NT2/D1 (cell line): Measurements from ENCODE around the gene TEK.

Experiments
- DNase-seq: peaks from one replicate; pipeline ENCODE4 v3.0.0-alpha.2; 2011; ENCODE audit warnings: low read depth, low spot score
- H3K27me3 ChIP-seq: 2 replicates; pipeline ENCODE4 v1.6.0; 2011; ENCODE audit warnings: mild to moderate bottlenecking; ENCODE audit not compliant: insufficient read length, insufficient read depth
- H3K36me3 ChIP-seq: 2 replicates; pipeline ENCODE4 v1.6.1; 2011; ENCODE audit warnings: mild to moderate bottlenecking, low read length, mixed read lengths; ENCODE audit not compliant: insufficient read depth, insufficient read length
- H3K4me1 ChIP-seq: 2 replicates; pipeline ENCODE4 v1.5.1; 2011; ENCODE audit not compliant: insufficient read depth, insufficient read length
- H3K4me3 ChIP-seq: 2 replicates; pipeline ENCODE4 v1.5.1; 2011; ENCODE audit warnings: low read depth; ENCODE audit not compliant: insufficient read length
- H3K9ac ChIP-seq: 2 replicates; pipeline ENCODE4 v1.6.0; 2011; ENCODE audit warnings: low read depth; ENCODE audit not compliant: insufficient read length
- H3K9me3 ChIP-seq: 2 replicates; pipeline ENCODE4 v1.5.1; 2011; ENCODE audit warnings: mild to moderate bottlenecking, low read length; ENCODE audit not compliant: insufficient read depth
- SUZ12 ChIP-seq: IDR thresholded peaks from 2 replicates; pipeline ENCODE4 v1.6.1; 2011; ENCODE audit not compliant: insufficient read length, insufficient read depth; ENCODE audit errors: extremely low read depth
- YY1 ChIP-seq: IDR thresholded peaks from 2 replicates; pipeline ENCODE4 v1.6.1; 2011; ENCODE audit not compliant: insufficient read length, insufficient read depth
- ZNF274 ChIP-seq: IDR thresholded peaks from 2 replicates; pipeline ENCODE4 v1.6.1; 2011; ENCODE audit warnings: mild to moderate bottlenecking, low read depth, low read length

TEK gene

DNA sequence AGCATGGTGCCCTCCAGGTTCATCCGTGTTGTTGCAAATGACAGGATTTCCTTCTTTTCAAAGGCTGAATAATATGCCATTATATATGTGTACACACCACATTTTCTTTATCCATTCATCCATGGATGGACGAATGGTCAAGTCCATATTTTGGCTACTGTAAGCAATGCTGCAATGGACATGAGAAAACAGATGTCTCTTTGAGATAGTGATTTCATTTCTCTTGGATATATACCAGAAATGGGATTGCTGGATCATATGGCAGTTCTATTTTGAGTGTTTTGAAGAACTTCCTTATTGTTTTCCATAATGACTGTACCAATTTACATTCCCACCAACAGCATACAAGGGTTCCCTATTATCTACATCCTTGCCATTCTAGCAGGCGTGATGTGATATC is 67.9 kb downstream of the TEK start:
- H3K9me3 ChIP-seq = no peaks in the 10 kb centered on the region
- no peaks in the 10 kb centered on the region for H3K4me1 ChIP-seq
- H3K27me3 ChIP-seq = no peaks in the 10 kb centered on the region
- H3K4me3 ChIP-seq = no peak overlapping the region
- H3K9ac ChIP-seq = no peak overlapping the region
- no peak for DNase-seq
- peaks cover 35% of the 10 kb centered on the region for H3K36me3 ChIP-seq
- no peak for TF ChIP-seq ZNF274

DNA sequence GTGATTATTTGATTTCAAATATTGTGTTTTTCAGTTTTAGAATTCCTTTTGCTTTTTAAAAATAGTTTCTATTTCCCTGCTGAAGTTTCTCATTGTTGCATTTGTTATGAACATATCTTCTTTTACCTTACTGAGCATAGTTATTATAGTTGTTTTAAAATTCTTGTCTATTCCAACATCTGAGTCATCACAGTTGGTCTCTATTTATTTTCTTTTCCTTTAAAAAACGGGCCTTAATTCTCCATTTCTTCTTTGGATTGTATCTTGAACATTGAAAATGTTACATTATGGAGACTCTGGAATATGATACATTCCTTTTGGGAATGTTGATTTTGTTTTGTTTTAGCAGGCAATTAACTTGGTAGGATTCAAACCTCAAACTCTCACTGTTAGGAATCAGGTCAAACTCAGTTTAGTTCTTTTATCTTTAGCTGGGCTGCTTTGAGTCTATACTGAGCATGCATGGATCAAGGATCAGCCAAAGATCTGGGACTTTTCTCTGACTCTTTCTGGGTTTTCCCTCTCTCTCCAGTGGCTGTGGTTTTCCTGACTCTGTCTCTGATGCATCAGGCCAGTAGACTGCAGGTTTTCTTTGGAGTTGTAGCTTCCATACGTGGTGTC is 70.3 kb downstream of the TEK start:
- Histone ChIP-seq H3K9me3 (no peaks in the 10 kb centered on the region), H3K27me3 (no peaks in the 10 kb centered on the region), H3K36me3 (peaks cover 29% of the 10 kb centered on the region), H3K9ac (no peak overlapping the region), H3K4me3 (no peak overlapping the region), H3K4me1 (no peaks in the 10 kb centered on the region)
- DNase-seq = no peak
- TF ChIP-seq YY1 (no peak), ZNF274 (no peak), SUZ12 (no peak)

DNA sequence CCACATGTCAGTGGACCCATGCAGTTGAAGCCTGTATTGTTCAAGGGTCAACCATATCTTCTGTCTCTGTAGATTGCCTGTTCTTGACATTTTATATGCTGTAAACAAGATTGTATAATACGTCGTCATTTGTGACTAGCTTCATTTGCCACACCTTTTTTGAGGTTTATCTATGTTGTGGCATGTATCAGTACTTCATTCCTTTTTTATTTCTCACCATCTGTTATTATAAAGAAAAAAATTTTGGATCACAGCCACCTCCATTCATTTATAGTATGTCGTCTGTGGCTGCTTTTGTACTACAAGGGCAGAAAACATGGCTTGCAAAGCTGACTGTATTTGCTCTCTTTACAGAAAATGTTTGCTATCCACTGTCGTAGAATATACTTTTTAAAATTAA is 72.4 kb downstream of the TEK start:
- no peak for DNase-seq
- no peaks in the 10 kb centered on the region for H3K27me3 ChIP-seq
- no peak overlapping the region for H3K9ac ChIP-seq
- H3K4me3 ChIP-seq = no peak overlapping the region
- H3K36me3 ChIP-seq = peaks cover 43% of the 10 kb centered on the region
- TF ChIP-seq SUZ12 (no peak), YY1 (no peak), ZNF274 (no peak)
- H3K9me3 ChIP-seq = no peaks in the 10 kb centered on the region
- no peaks in the 10 kb centered on the region for H3K4me1 ChIP-seq

DNA sequence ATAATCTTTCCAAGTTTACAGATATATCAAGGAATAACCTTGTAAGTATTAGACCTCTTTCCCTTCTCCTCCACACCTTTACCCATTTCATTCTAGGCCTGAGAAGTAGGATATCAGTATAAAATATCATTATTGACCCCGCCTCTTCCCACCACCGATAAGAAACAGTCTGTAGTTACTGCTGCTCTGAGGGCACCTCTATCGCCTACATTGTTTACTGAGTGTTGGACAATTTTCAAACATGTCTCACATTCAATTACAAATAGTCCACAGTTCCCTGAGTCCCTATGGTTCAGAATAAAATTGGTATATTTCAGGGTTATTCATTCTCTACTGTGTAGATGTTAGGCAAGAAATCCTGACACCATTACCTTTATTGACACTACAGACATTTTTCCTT is 73.4 kb downstream of the TEK start:
- no peaks in the 10 kb centered on the region for H3K4me1 ChIP-seq
- no peak overlapping the region for H3K4me3 ChIP-seq
- no peak for DNase-seq
- H3K9ac ChIP-seq = no peak overlapping the region
- H3K36me3 ChIP-seq = peaks cover 49% of the 10 kb centered on the region
- no peak for TF ChIP-seq ZNF274
- H3K27me3 ChIP-seq = no peaks in the 10 kb centered on the region
- H3K9me3 ChIP-seq = no peaks in the 10 kb centered on the region

DNA sequence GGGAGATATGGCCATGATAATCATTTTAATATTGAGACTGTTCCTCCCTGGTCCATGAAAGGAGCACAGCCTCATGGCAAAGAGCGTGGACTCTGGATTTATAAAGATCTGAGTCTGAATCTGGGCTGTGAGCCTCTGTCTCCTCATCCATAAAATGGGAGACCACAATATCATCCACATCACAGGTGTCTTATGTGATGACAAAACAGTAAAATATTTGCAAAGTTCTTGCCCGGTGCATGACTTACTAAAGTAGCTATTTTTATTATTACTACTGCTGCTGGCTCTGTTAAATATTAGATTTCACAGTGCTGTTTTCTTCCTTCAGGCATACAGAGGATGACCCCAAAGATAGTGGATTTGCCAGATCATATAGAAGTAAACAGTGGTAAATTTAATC is 74.1 kb downstream of the TEK start:
- TF ChIP-seq SUZ12 = no peak
- TF ChIP-seq YY1 = no peak
- TF ChIP-seq ZNF274 = no peak
- no peak for DNase-seq
- H3K36me3 ChIP-seq = peaks cover 49% of the 10 kb centered on the region
- H3K9ac ChIP-seq = no peak overlapping the region
- no peaks in the 10 kb centered on the region for H3K27me3 ChIP-seq
- H3K9me3 ChIP-seq = no peaks in the 10 kb centered on the region
- no peaks in the 10 kb centered on the region for H3K4me1 ChIP-seq
- no peak overlapping the region for H3K4me3 ChIP-seq

DNA sequence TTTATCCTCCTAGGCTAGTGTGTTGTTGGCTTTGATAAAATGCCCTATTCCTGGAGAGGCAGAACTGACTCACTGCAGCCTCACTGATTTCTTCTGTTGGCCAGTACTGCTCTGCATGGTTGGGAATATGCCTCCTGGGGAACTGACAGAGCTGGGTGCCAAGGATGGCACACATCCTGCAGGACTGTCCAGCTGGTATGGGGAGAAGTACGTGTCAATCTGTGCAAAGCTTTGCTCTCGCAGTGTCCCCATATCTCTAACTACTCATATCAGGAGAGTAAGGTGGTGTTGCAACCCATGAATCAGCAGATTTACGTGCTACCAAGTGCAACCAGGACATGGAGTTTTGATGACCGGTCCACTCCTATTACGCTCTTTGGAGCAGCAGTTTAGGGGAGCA is 74.7 kb downstream of the TEK start:
- Histone ChIP-seq H3K4me3 (no peak overlapping the region), H3K9me3 (no peaks in the 10 kb centered on the region), H3K27me3 (no peaks in the 10 kb centered on the region), H3K36me3 (peaks cover 49% of the 10 kb centered on the region), H3K9ac (no peak overlapping the region), H3K4me1 (no peaks in the 10 kb centered on the region)
- DNase-seq = no peak
- TF ChIP-seq SUZ12 (no peak), YY1 (no peak), ZNF274 (no peak)

DNA sequence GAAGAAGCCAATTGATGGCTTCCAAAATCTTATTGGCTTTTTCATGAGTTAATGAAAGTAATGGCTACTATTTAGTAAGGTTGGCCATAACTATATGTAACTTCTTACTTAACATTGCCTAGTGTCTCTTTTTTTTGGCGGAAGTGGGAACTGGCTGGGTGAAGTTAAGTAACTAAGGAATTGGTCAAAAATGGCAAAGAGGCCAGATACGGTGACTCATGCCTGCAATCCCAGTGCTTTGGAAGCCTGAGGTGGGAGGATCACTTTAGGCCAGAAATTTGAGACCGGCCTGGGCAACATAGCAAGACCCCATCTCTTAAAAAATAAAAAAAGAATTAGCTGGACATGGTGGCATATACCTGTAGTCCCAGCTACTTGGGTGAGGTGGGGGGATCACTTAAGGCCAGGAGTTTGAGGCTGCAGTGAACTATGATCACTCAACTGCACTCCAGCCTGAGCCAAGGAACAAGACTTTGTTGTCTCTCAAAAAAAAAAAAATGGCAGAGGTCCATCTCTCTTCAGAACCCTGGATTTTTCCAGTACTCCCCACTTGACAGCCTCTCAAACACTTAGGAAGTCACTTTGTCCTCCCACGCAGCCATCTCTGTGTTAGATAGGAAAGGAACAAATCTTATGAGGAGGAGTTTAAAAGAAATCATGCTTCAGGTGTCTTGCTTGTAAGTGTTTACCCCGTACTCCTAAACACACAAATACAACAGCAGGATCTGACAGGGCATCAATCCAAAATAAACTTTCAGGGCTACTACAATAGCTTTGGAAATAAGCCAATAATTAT is 75.7 kb downstream of the TEK start:
- no peaks in the 10 kb centered on the region for H3K9me3 ChIP-seq
- no peaks in the 10 kb centered on the region for H3K27me3 ChIP-seq
- TF ChIP-seq YY1 = no peak
- TF ChIP-seq ZNF274 = no peak
- TF ChIP-seq SUZ12 = no peak
- no peaks in the 10 kb centered on the region for H3K4me1 ChIP-seq
- H3K36me3 ChIP-seq = peaks cover 49% of the 10 kb centered on the region
- no peak overlapping the region for H3K4me3 ChIP-seq
- H3K9ac ChIP-seq = no peak overlapping the region
- DNase-seq = no peak
